Measurements from ENCODE around the gene BCAP31. TPM values are rescaled to one million over a fixed set of nuclear protein-coding genes. Genes with fewer than 3 reads are reported as not detected.
"Not testable (repeated sequence)": the region's sequence is repeated elsewhere in the genome, so short reads cannot be mapped to it uniquely, and the experiment has no call there.

BCAP31 gene
- total and polyA plus RNA-seq, 2 donors (not counting 1 experiment from before 2014, with no cell fraction given) = 94.0 to 133 TPM

DNA sequence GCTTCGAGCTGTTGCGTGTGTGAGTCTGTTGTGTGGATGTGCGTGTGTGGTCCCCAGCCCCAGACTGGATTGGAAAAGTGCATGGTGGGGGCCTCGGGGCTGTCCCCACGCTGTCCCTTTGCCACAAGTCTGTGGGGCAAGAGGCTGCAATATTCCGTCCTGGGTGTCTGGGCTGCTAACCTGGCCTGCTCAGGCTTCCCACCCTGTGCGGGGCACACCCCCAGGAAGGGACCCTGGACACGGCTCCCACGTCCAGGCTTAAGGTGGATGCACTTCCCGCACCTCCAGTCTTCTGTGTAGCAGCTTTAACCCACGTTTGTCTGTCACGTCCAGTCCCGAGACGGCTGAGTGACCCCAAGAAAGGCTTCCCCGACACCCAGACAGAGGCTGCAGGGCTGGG lies 28.1 kb downstream of the BCAP31 start:
- TF ChIP-seq EZH2 (IDR thresholded peaks at IDR 0.05; ENCODE audit: low read length, missing control alignments) = no peak
- no peak for TF ChIP-seq CTCF (conservative IDR thresholded peaks at IDR 0.05 in 1 of 2, IDR thresholded peaks at IDR 0.05 in 1 of 2; ENCODE audit: low read depth in 1 of 2, low read length in 2 of 2)
- Histone ChIP-seq H4K20me1 (ENCODE audit: control insufficient read depth, extremely low read depth, insufficient read depth, low read length) (no peaks in the 10 kb centered on the region), H3K36me3 (ENCODE audit: control insufficient read depth, insufficient read depth, low read length) (peaks cover 1% of the 10 kb centered on the region), H3K4me2 (ENCODE audit: extremely low read depth, insufficient read depth, low read length) (no peak overlapping the region), H3K27ac (ENCODE audit: insufficient read depth, low read length) (no peak overlapping the region), H3K4me3 (replicated peaks in 1 of 4; ENCODE audit: control extremely low read depth in 1 of 4, insufficient read depth in 1 of 4, low read depth in 3 of 4, low read length in 4 of 4) (no peak overlapping the region), H3K79me2 (ENCODE audit: control insufficient read depth, insufficient read depth, low read length) (no peaks in the 10 kb centered on the region), H2AFZ (ENCODE audit: low read length) (no peak overlapping the region), H3K9ac (ENCODE audit: insufficient read depth, low read length) (no peak overlapping the region), H3K4me1 (ENCODE audit: control insufficient read depth, extremely low read depth, insufficient read depth, low read length) (no peaks in the 10 kb centered on the region), H3K27me3 (ENCODE audit: control insufficient read depth, insufficient read depth, low read length) (no peaks in the 10 kb centered on the region), H3K9me3 (ENCODE audit: control insufficient read depth, insufficient read depth, low read depth, low read length) (no peaks in the 10 kb centered on the region)
- DNase-seq (ENCODE audit: low read depth in 2 of 2) = no peak

GRCh38 chrX:153694687-153695270 lies 29.4 kb downstream of the BCAP31 start:
- H4K20me1 ChIP-seq (ENCODE audit: control insufficient read depth, extremely low read depth, insufficient read depth, low read length) = no peaks in the 10 kb centered on the region
- H3K79me2 ChIP-seq (ENCODE audit: control insufficient read depth, insufficient read depth, low read length) = no peaks in the 10 kb centered on the region
- DNase-seq (ENCODE audit: low read depth in 2 of 2) = no peak
- no peak overlapping the region for H3K4me3 ChIP-seq (replicated peaks in 1 of 4; ENCODE audit: control extremely low read depth in 1 of 4, insufficient read depth in 1 of 4, low read depth in 3 of 4, low read length in 4 of 4)
- no peaks in the 10 kb centered on the region for H3K36me3 ChIP-seq (ENCODE audit: control insufficient read depth, insufficient read depth, low read length)
- no peak overlapping the region for H3K9ac ChIP-seq (ENCODE audit: insufficient read depth, low read length)
- no peak overlapping the region for H3K27ac ChIP-seq (ENCODE audit: insufficient read depth, low read length)
- H2AFZ ChIP-seq (ENCODE audit: low read length) = no peak overlapping the region
- no peaks in the 10 kb centered on the region for H3K4me1 ChIP-seq (ENCODE audit: control insufficient read depth, extremely low read depth, insufficient read depth, low read length)
- H3K27me3 ChIP-seq (ENCODE audit: control insufficient read depth, insufficient read depth, low read length) = no peaks in the 10 kb centered on the region
- H3K9me3 ChIP-seq (ENCODE audit: control insufficient read depth, insufficient read depth, low read depth, low read length) = no peaks in the 10 kb centered on the region
- TF ChIP-seq CTCF (conservative IDR thresholded peaks at IDR 0.05 in 1 of 2, IDR thresholded peaks at IDR 0.05 in 1 of 2; ENCODE audit: low read depth in 1 of 2, low read length in 2 of 2) (no peak), EZH2 (IDR thresholded peaks at IDR 0.05; ENCODE audit: low read length, missing control alignments) (no peak)
- H3K4me2 ChIP-seq (ENCODE audit: extremely low read depth, insufficient read depth, low read length) = no peak overlapping the region

GRCh38 chrX:153694256-153694655 lies 29.9 kb downstream of the BCAP31 start:
- not testable (repeated sequence) for H3K36me3 ChIP-seq (ENCODE audit: control insufficient read depth, insufficient read depth, low read length); H3K27ac ChIP-seq (ENCODE audit: insufficient read depth, low read length); H3K27me3 ChIP-seq (ENCODE audit: control insufficient read depth, insufficient read depth, low read length); DNase-seq (ENCODE audit: low read depth in 2 of 2); H3K9ac ChIP-seq (ENCODE audit: insufficient read depth, low read length); H4K20me1 ChIP-seq (ENCODE audit: control insufficient read depth, extremely low read depth, insufficient read depth, low read length); H2AFZ ChIP-seq (ENCODE audit: low read length); H3K9me3 ChIP-seq (ENCODE audit: control insufficient read depth, insufficient read depth, low read depth, low read length); H3K4me2 ChIP-seq (ENCODE audit: extremely low read depth, insufficient read depth, low read length); H3K79me2 ChIP-seq (ENCODE audit: control insufficient read depth, insufficient read depth, low read length); H3K4me3 ChIP-seq (replicated peaks in 1 of 4; ENCODE audit: control extremely low read depth in 1 of 4, insufficient read depth in 1 of 4, low read depth in 3 of 4, low read length in 4 of 4); H3K4me1 ChIP-seq (ENCODE audit: control insufficient read depth, extremely low read depth, insufficient read depth, low read length)
